Tibial nerve (tissue), 4 donors: Measurements from ENCODE around the gene UGT1A1. TPM values are rescaled to one million over a fixed set of nuclear protein-coding genes. Genes with fewer than 3 reads are reported as not detected.

ENCODE experiments used
- DNase-seq, 2 donors: peaks; one replicate each; pipeline ENCODE4 v3.0.0-alpha.2; 2019; ENCODE audit warnings: low spot score in 2 of 2
- H3K27ac ChIP-seq, 4 donors: fragments of 200-600 bp; sonication (generic) in 3 of 4; one replicate each; pipeline ENCODE4 v1.5.1; 2017 to 2019; ENCODE audit warnings: mild to moderate bottlenecking in 1 of 4
- H3K27me3 ChIP-seq, 2 donors: fragments of 200-600 bp; sonication (generic) in 1 of 2; one replicate each; pipeline versions ENCODE4 v1.5.1 to v1.6.0; 2017 to 2019
- H3K36me3 ChIP-seq, 3 donors: fragments of 200-600 bp; sonication (generic); one replicate each; pipeline ENCODE4 v1.5.1; 2018 to 2019
- H3K4me1 ChIP-seq, 4 donors: fragments of 200-600 bp; sonication (generic) in 3 of 4; one replicate each; pipeline ENCODE4 v1.5.1; 2017 to 2019
- H3K4me3 ChIP-seq, 4 donors: fragments of 200-600 bp; sonication (generic) in 3 of 4; one replicate each; pipeline ENCODE4 v1.5.1; 2017 to 2019; ENCODE audit warnings: mild to moderate bottlenecking in 1 of 4, moderate library complexity in 1 of 4
- H3K9me3 ChIP-seq, 4 donors: fragments of 200-600 bp; sonication (generic) in 3 of 4; one replicate each; pipeline ENCODE4 v1.5.1; 2017 to 2019
- EP300 ChIP-seq, 2 donors: sonication (generic); formaldehyde crosslinking; IDR thresholded peaks; one replicate each; pipeline ENCODE4 v1.6.1; 2017; ENCODE audit warnings: antibody characterized with exemption in 2 of 2, mild to moderate bottlenecking in 1 of 2
- POLR2A ChIP-seq, 2 donors: fragments of 450-650 bp; IDR thresholded peaks; one replicate each; pipeline ENCODE4 v1.6.1; 2017; ENCODE audit warnings: antibody characterized with exemption in 2 of 2, mild to moderate bottlenecking in 2 of 2, moderate library complexity in 2 of 2
- WGBS, 2 donors: methylation state at CpG; one replicate each; pipeline ENCODE4 v1.1.5; 2018; 5-methylcytosine and 5-hydroxymethylcytosine counted together
- total RNA-seq, 4 donors: library from RNA; depleted of rRNA; stranded (reverse); fragments of >200 nt; gene quantifications; one replicate each; pipeline ENCODE4 v1.1.0, GENCODE V29; 2016
- TF ChIP-seq, protein P1 (sequence below), 5 experiments: fragments of 200-600 bp in 3 of 5; fragments of 450-650 bp in 2 of 5; sonication (generic) in 3 of 5; IDR thresholded peaks; one replicate each; pipeline ENCODE4 v1.5.1; 2016 to 2019; ENCODE audit warnings: antibody characterized with exemption in 5 of 5, mild to moderate bottlenecking in 3 of 5, moderate library complexity in 2 of 5

Gene UGT1A1
- total RNA-seq, 4 donors from 2014 or later, result not detected

DNA sequence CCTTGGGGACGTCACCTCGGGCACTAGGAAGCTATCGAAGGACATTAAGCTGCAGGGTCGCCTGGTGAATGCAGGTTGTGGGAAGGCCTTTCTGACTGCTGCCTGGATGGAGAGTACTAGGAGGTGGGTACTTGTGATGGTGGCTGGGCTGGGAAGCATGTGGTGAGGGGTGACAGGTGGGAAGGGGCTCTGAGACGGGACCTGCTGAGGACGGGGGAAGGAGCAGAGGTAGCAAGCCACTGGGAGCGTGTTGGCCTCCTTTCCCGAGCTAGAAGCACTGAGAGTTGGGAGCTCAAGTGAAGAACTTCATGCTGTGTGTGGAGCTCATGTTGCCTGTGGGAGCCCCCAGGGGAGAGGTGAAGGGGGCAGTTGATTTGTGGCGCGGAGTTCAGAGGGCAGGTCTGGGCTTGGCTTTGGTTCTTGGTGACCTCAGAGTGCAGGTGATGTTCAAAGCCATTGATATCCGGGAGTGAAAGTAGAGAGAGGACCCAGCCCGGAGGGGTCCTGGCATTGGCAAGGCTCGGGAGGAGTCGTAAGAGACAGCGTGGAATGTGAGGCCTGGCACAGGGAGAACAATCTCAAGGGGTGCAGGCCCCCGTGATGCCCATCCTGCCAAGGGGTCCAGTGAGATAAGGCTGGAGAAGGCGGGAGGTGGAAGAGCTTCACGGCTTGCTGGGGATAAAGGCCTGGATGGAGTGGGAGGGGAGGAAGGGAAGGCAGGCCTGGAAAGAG is 31.2 kb downstream of the UGT1A1 start:
- no peaks in the 10 kb centered on the region for H3K36me3 ChIP-seq
- no peak overlapping the region for H3K27ac ChIP-seq
- peaks cover 0 to 4% (median 0%) of the 10 kb centered on the region in 4 donors for H3K9me3 ChIP-seq
- DNase-seq, result no peak
- WGBS, 2 donors, result 83 to 84% methylated on average over 18 of the region's 18 CpGs
- TF ChIP-seq, protein P1, sequence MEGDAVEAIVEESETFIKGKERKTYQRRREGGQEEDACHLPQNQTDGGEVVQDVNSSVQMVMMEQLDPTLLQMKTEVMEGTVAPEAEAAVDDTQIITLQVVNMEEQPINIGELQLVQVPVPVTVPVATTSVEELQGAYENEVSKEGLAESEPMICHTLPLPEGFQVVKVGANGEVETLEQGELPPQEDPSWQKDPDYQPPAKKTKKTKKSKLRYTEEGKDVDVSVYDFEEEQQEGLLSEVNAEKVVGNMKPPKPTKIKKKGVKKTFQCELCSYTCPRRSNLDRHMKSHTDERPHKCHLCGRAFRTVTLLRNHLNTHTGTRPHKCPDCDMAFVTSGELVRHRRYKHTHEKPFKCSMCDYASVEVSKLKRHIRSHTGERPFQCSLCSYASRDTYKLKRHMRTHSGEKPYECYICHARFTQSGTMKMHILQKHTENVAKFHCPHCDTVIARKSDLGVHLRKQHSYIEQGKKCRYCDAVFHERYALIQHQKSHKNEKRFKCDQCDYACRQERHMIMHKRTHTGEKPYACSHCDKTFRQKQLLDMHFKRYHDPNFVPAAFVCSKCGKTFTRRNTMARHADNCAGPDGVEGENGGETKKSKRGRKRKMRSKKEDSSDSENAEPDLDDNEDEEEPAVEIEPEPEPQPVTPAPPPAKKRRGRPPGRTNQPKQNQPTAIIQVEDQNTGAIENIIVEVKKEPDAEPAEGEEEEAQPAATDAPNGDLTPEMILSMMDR (IDR thresholded peaks at IDR 0.05), result no peak
- no peak for TF ChIP-seq EP300 (IDR thresholded peaks at IDR 0.05)
- no peaks in the 10 kb centered on the region for H3K4me1 ChIP-seq
- no peaks in the 10 kb centered on the region for H3K27me3 ChIP-seq
- H3K4me3 ChIP-seq, result no peak overlapping the region

DNA sequence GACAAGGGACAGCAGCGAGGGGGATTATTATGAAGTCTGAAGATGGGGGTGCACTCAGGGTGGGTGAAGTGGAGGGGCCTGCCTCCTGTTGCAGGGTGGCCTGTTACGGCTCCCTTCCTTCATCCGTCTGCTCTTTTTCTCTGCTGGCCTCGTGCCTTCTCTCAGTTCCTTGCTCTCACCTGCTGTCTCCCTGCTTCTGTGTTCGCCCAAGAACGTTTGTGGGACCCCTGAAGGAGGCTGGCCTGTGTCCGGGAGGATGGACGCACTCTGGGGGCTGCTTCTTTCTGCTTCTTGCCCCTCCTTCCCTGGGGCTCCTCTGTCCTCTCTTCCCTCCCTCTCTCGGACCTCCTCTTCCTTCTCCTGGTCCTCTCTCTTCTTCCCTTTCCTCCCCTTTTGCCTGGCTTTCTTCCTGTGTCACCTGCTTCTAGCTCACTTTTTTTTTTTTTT is 31.8 kb downstream of the UGT1A1 start:
- no peaks in the 10 kb centered on the region for H3K4me1 ChIP-seq
- peaks cover 0 to 4% (median 0%) of the 10 kb centered on the region in 4 donors for H3K9me3 ChIP-seq
- H3K27me3 ChIP-seq, result no peaks in the 10 kb centered on the region
- no peak for DNase-seq
- no peak overlapping the region for H3K27ac ChIP-seq
- TF ChIP-seq, protein P1 (IDR thresholded peaks at IDR 0.05), result no peak
- TF ChIP-seq EP300 (IDR thresholded peaks at IDR 0.05) (no peak), POLR2A (IDR thresholded peaks at IDR 0.05) (no peak)
- no peak overlapping the region for H3K4me3 ChIP-seq
- WGBS, 2 donors, result 80 to 84% methylated on average over 9 of the region's 9 CpGs
- H3K36me3 ChIP-seq, result no peaks in the 10 kb centered on the region

DNA sequence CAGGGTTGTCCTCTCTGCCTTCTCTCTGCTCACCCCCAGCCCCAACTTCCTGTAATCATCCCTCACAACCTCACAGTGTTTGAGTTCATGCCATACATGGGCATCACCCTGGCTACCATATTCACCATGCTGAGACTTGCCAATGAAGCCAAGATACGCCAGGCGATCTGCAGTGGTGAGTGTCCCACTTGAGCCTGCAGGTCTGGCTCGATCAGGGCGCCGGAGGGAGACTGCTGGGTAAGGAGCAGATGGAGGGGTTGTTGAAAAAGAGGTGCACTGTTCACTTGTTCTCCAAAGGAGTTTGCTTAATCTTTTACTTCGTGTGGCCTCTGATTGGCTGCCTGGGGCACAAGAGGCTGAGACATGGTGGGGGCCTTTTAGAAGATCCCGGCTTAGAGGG is 32.6 kb downstream of the UGT1A1 start:
- Histone ChIP-seq H3K4me1 (no peaks in the 10 kb centered on the region), H3K27ac (no peak overlapping the region), H3K4me3 (no peak overlapping the region), H3K36me3 (no peaks in the 10 kb centered on the region), H3K9me3 (peaks cover 0 to 4% (median 0%) of the 10 kb centered on the region in 4 donors), H3K27me3 (no peaks in the 10 kb centered on the region)
- DNase-seq, result no peak
- WGBS, 2 donors, result 88 to 94% methylated on average over 7 of the region's 7 CpGs
- TF ChIP-seq POLR2A (IDR thresholded peaks at IDR 0.05) (no peak), EP300 (IDR thresholded peaks at IDR 0.05) (no peak)
- TF ChIP-seq, protein P1 (IDR thresholded peaks at IDR 0.05), result no peak

DNA sequence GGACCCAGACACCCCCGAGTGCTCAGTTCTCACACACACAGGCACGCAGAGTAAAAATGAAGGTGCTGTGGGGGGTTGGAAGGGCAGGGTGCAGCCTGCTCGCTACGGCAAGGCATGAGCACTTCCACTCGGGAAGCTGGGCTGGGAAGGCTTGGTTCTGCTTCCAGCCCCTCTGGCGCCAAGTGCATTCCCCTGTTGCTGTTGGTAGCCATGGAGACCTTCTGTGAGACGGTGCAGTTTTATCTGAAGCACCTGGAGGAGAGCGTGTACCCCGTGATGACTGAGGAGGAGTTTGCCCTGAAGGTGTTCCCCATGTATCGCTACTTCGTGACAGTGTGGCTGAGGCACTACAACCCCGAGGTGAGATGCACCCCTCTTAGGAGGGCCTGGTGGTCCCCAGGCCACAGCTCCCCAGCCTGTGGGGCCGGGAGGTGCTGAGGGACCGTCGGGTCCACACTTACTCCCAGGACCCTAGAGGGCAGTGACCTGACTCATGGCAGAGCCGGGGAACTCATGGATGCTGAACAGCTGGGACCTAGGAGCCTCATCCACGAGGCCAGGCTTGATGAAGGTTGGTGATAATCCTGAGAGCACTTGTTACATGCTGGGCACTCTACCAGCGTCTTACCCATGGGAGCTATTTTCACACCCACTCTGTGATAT is 33.5 kb downstream of the UGT1A1 start:
- no peaks in the 10 kb centered on the region for H3K27me3 ChIP-seq
- H3K9me3 ChIP-seq, result peaks cover 0 to 4% (median 0%) of the 10 kb centered on the region in 4 donors
- no peak for TF ChIP-seq EP300 (IDR thresholded peaks at IDR 0.05)
- no peak for TF ChIP-seq POLR2A (IDR thresholded peaks at IDR 0.05)
- TF ChIP-seq, protein P1 (IDR thresholded peaks at IDR 0.05), result no peak
- 69 to 83% methylated on average over 13 to 17 of the region's 18 CpGs for WGBS, 2 donors
- no peak overlapping the region for H3K4me3 ChIP-seq
- DNase-seq, result no peak
- H3K27ac ChIP-seq, result no peak overlapping the region
- no peaks in the 10 kb centered on the region for H3K36me3 ChIP-seq
- H3K4me1 ChIP-seq, result no peaks in the 10 kb centered on the region

DNA sequence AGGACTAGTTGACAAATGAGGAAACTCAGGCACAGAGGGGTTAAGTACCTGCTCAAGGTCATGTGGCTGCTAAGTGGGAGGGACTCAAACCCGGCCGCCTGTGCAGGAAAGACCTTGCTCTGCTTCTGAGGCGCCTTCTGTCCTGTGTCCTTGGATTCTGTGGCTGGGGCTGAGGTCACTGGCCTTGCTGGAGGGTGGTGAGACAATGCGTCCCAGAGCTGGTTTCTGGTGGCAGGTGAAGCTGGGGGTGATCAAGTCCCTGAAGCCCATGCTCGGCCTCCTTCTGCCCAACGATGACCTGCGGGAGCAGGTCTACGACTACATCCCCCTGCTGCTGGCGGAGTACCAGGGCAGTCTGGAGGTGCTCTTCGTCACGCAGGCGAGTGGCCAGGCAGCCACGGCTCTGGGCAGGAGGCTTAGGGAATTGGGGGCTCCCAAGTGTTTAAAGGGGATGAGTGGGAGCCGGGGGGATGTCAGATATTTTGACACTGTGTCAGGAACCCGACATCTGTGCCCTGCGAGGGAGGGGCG is 34.1 kb downstream of the UGT1A1 start:
- Histone ChIP-seq H3K9me3 (peaks cover 0 to 4% (median 0%) of the 10 kb centered on the region in 4 donors), H3K4me3 (no peak overlapping the region), H3K4me1 (no peaks in the 10 kb centered on the region), H3K27ac (no peak overlapping the region), H3K27me3 (no peaks in the 10 kb centered on the region), H3K36me3 (no peaks in the 10 kb centered on the region)
- no peak for TF ChIP-seq EP300 (IDR thresholded peaks at IDR 0.05)
- TF ChIP-seq POLR2A (IDR thresholded peaks at IDR 0.05), result no peak
- TF ChIP-seq, protein P1 (IDR thresholded peaks at IDR 0.05), result no peak
- no peak for DNase-seq
- 69 to 78% methylated on average over 17 of the region's 17 CpGs for whole genome bisulfite sequencing, 2 donors
